GM23338 (cell line): ENCODE data around the gene MET. TPM values are rescaled to one million over a fixed set of nuclear protein-coding genes. Genes with fewer than 3 reads are reported as not detected.

ENCODE experiments used
- ATAC-seq: fragments of 200-7000 bp; cut with Tn5 transposase; 3 replicates; pipeline ENCODE4 v1.9.1; 2020
- DNase-seq: peaks from one replicate; pipeline ENCODE4 v3.0.0-alpha.2; 2015; ENCODE audit warnings: low spot score
- H2AFZ ChIP-seq: fragments of 200-600 bp; sonication (generic); 2 replicates; pipeline ENCODE4 v1.8.0; 2016; ENCODE audit warnings: antibody characterized with exemption, mild to moderate bottlenecking, moderate library complexity
- H3F3A ChIP-seq: fragments of 200-600 bp; sonication (generic); replicated peaks from 2 replicates; pipeline ENCODE4 v1.8.0; 2017; ENCODE audit warnings: antibody characterized with exemption, mixed run types, low read depth
- H3K27ac ChIP-seq: fragments of 200-600 bp; sonication (generic); 2 replicates; pipeline ENCODE4 v1.6.1; 2016; ENCODE audit warnings: low read depth
- H3K27me3 ChIP-seq: fragments of 200-600 bp; sonication (generic); 2 replicates; pipeline ENCODE4 v1.8.0; 2016; ENCODE audit warnings: mild to moderate bottlenecking, mixed run types, moderate library complexity; ENCODE audit not compliant: insufficient read depth
- H3K36me3 ChIP-seq: fragments of 200-600 bp; sonication (generic); 2 replicates; pipeline ENCODE4 v1.8.0; 2016; ENCODE audit warnings: mild to moderate bottlenecking; ENCODE audit not compliant: insufficient read depth
- H3K4me1 ChIP-seq: fragments of 200-600 bp; sonication (generic); 2 replicates; pipeline ENCODE4 v1.8.0; 2016; ENCODE audit warnings: mild to moderate bottlenecking, moderate library complexity; ENCODE audit not compliant: insufficient read depth
- H3K4me2 ChIP-seq: fragments of 200-600 bp; sonication (generic); 2 replicates; pipeline ENCODE4 v1.7.1; 2017; ENCODE audit warnings: mixed run types
- H3K4me3 ChIP-seq: fragments of 200-600 bp; sonication (generic); 2 replicates; pipeline ENCODE4 v1.6.1; 2016; ENCODE audit warnings: mixed run types
- H3K79me2 ChIP-seq: fragments of 200-600 bp; sonication (generic); replicated peaks from 2 replicates; pipeline ENCODE4 v1.8.0; 2017; ENCODE audit warnings: mild to moderate bottlenecking; ENCODE audit not compliant: insufficient read depth
- H3K9me2 ChIP-seq: fragments of 200-600 bp; sonication (generic); 2 replicates; pipeline ENCODE4 v1.8.0; 2017; ENCODE audit not compliant: insufficient read depth
- H4K20me1 ChIP-seq: fragments of 200-600 bp; sonication (generic); replicated peaks from 2 replicates; pipeline ENCODE4 v1.8.0; 2017; ENCODE audit warnings: mild to moderate bottlenecking; ENCODE audit not compliant: insufficient read depth
- H3K27ac Mint-ChIP-seq: 2 replicates; pipeline ENCODE4 v1.8.0; 2020; ENCODE audit warnings: inconsistent platforms, mild to moderate bottlenecking, moderate library complexity, mixed read lengths
- H3K27me3 Mint-ChIP-seq: 3 replicates; pipeline ENCODE4 v1.8.0; 2022; ENCODE audit warnings: low read depth, mild to moderate bottlenecking, moderate library complexity, mixed read lengths, inconsistent platforms; ENCODE audit not compliant: insufficient read depth, poor library complexity
- H3K36me3 Mint-ChIP-seq: 3 replicates; pipeline ENCODE4 v1.8.0; 2021; ENCODE audit warnings: low read depth, mild to moderate bottlenecking, inconsistent platforms, moderate library complexity, mixed read lengths
- H3K4me1 Mint-ChIP-seq: 3 replicates; pipeline ENCODE4 v1.8.0; 2020; ENCODE audit warnings: mild to moderate bottlenecking, inconsistent platforms, mixed read lengths
- H3K4me3 Mint-ChIP-seq: 3 replicates; pipeline ENCODE4 v1.8.0; 2021; ENCODE audit warnings: moderate library complexity, mild to moderate bottlenecking, inconsistent platforms, mixed read lengths
- H3K9me3 Mint-ChIP-seq: 3 replicates; pipeline ENCODE4 v1.8.0; 2020; ENCODE audit warnings: moderate library complexity, mild to moderate bottlenecking, inconsistent platforms, mixed read lengths
- JUNB ChIP-seq: IDR thresholded peaks from one replicate; pipeline ENCODE4 v1.6.1; 2016; ENCODE audit warnings: antibody characterized with exemption; ENCODE audit not compliant: unreplicated experiment
- NANOG ChIP-seq: IDR thresholded peaks from 2 replicates; pipeline ENCODE4 v1.6.1; 2016; ENCODE audit warnings: antibody characterized with exemption, borderline replicate concordance
- POLR2AphosphoS5 ChIP-seq: IDR thresholded peaks from 2 replicates; pipeline ENCODE4 v1.6.1; 2016; ENCODE audit warnings: antibody characterized with exemption, low read depth
- STAT1 ChIP-seq: IDR thresholded peaks from one replicate; pipeline ENCODE4 v1.6.1; 2016; ENCODE audit warnings: antibody characterized with exemption; ENCODE audit not compliant: unreplicated experiment
- ZNF114 ChIP-seq: fragments of 250-450 bp; sonication (Bioruptor Pico); IDR thresholded peaks from 2 replicates; pipeline ENCODE4 v1.5.0; 2020; ENCODE audit warnings: mild to moderate bottlenecking, moderate library complexity
- polyA plus RNA-seq: library from polyadenylated mRNA; unstranded; fragments of >200 nt; fragmentation: Nextera tagmentation; extraction: Ambion mirVana; gene quantifications from 2 replicates; pipeline ENCODE4 v1.2.1, GENCODE V29; 2016
- total RNA-seq: library from RNA; depleted of rRNA; stranded (reverse); fragments of >200 nt; shearing (Covaris generic); gene quantifications from 2 replicates; pipeline ENCODE4 v1.2.3, GENCODE V29; 2014
- TF ChIP-seq, protein P1 (sequence below): IDR thresholded peaks from one replicate; pipeline ENCODE4 v1.6.1; 2018; ENCODE audit warnings: antibody characterized with exemption; ENCODE audit not compliant: unreplicated experiment
- TF ChIP-seq, protein P2 (sequence below): IDR thresholded peaks from 2 replicates; pipeline ENCODE4 v1.6.1; 2016; ENCODE audit warnings: antibody characterized with exemption

The MET gene
- total and polyA plus RNA-seq, 2 experiments from 2014 or later, result 4.8 to 23.1 TPM

- TF ChIP-seq, protein P1, sequence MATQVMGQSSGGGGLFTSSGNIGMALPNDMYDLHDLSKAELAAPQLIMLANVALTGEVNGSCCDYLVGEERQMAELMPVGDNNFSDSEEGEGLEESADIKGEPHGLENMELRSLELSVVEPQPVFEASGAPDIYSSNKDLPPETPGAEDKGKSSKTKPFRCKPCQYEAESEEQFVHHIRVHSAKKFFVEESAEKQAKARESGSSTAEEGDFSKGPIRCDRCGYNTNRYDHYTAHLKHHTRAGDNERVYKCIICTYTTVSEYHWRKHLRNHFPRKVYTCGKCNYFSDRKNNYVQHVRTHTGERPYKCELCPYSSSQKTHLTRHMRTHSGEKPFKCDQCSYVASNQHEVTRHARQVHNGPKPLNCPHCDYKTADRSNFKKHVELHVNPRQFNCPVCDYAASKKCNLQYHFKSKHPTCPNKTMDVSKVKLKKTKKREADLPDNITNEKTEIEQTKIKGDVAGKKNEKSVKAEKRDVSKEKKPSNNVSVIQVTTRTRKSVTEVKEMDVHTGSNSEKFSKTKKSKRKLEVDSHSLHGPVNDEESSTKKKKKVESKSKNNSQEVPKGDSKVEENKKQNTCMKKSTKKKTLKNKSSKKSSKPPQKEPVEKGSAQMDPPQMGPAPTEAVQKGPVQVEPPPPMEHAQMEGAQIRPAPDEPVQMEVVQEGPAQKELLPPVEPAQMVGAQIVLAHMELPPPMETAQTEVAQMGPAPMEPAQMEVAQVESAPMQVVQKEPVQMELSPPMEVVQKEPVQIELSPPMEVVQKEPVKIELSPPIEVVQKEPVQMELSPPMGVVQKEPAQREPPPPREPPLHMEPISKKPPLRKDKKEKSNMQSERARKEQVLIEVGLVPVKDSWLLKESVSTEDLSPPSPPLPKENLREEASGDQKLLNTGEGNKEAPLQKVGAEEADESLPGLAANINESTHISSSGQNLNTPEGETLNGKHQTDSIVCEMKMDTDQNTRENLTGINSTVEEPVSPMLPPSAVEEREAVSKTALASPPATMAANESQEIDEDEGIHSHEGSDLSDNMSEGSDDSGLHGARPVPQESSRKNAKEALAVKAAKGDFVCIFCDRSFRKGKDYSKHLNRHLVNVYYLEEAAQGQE, result no peak
- TF ChIP-seq ZNF114 (no peak), STAT1 (no peak)
- Mint-ChIP-seq H3K4me1 (peaks cover 20% of the 10 kb centered on the region), H3K4me3 (no peak overlapping the region), H3K27ac (no peak overlapping the region), H3K27me3 (no peaks in the 10 kb centered on the region), H3K9me3 (no peaks in the 10 kb centered on the region), H3K36me3 (no peaks in the 10 kb centered on the region)
- no peaks in the 10 kb centered on the region for H3K36me3 ChIP-seq
- no peaks in the 10 kb centered on the region for H3K27me3 ChIP-seq
- no peak overlapping the region for H3K4me3 ChIP-seq
- H3K4me2 ChIP-seq, result no peak overlapping the region
- H4K20me1 ChIP-seq, result no peaks in the 10 kb centered on the region
- H2AFZ ChIP-seq, result no peak overlapping the region
- no peaks in the 10 kb centered on the region for H3K79me2 ChIP-seq
- DNase-seq, result no peak
- no peaks in the 10 kb centered on the region for H3K9me2 ChIP-seq
- no peak for ATAC-seq
- peaks cover 34% of the 10 kb centered on the region for H3K4me1 ChIP-seq
- H3F3A ChIP-seq, result no peaks in the 10 kb centered on the region
- H3K27ac ChIP-seq, result no peak overlapping the region
These were observed 111.8 kb downstream of the MET start for GRCh38 chr7:116783666-116784318.

- Histone ChIP-seq H3K9me2 (no peaks in the 10 kb centered on the region), H3K27me3 (no peaks in the 10 kb centered on the region), H3K27ac (no peak overlapping the region), H3K36me3 (no peaks in the 10 kb centered on the region), H3K4me1 (peaks cover 34% of the 10 kb centered on the region), H2AFZ (no peak overlapping the region), H3K79me2 (no peaks in the 10 kb centered on the region), H3K4me3 (no peak overlapping the region), H4K20me1 (no peaks in the 10 kb centered on the region), H3K4me2 (no peak overlapping the region), H3F3A (no peaks in the 10 kb centered on the region)
- Mint-ChIP-seq H3K4me3 (no peak overlapping the region), H3K4me1 (peaks cover 20% of the 10 kb centered on the region), H3K36me3 (no peaks in the 10 kb centered on the region), H3K9me3 (no peaks in the 10 kb centered on the region), H3K27me3 (no peaks in the 10 kb centered on the region), H3K27ac (no peak overlapping the region)
- TF ChIP-seq POLR2AphosphoS5 (no peak), JUNB (no peak), NANOG (no peak)
- TF ChIP-seq, protein P2, sequence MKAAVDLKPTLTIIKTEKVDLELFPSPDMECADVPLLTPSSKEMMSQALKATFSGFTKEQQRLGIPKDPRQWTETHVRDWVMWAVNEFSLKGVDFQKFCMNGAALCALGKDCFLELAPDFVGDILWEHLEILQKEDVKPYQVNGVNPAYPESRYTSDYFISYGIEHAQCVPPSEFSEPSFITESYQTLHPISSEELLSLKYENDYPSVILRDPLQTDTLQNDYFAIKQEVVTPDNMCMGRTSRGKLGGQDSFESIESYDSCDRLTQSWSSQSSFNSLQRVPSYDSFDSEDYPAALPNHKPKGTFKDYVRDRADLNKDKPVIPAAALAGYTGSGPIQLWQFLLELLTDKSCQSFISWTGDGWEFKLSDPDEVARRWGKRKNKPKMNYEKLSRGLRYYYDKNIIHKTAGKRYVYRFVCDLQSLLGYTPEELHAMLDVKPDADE, result no peak
- ATAC-seq (no peak), DNase-seq (no peak)
These were observed 112.7 kb downstream of the MET start for GRCh38 chr7:116784647-116785046.
